GM10248 (cell line): ENCODE results near the gene TMEM47.

Experiments
- CTCF ChIA-PET: fragments of 300-600 bp; sonication (Branson Sonifier 250); formaldehyde crosslinking; extraction: SDS; loops from one replicate; lab custom pipeline; 2021; ENCODE audit warnings: antibody characterized with exemption; lab: Yijun Ruan, JAX
- POLR2A ChIA-PET: fragments of 350-650 bp; sonication (Branson Sonifier 250); formaldehyde crosslinking; extraction: SDS; loops from one replicate; lab custom pipeline; 2020; ENCODE audit warnings: antibody characterized with exemption; lab: Yijun Ruan, JAX
- DNase-seq: peaks from one replicate; pipeline ENCODE4 v3.0.0; 2012; ENCODE audit errors: extremely low spot score
- TF ChIP-seq, protein P1 (sequence below): IDR thresholded peaks from 2 replicates; pipeline ENCODE4 v1.5.1; 2012; ENCODE audit warnings: mild to moderate bottlenecking, low read depth; ENCODE audit errors: extremely low read depth, missing control alignments, control extremely low read depth

TMEM47 gene

DNA sequence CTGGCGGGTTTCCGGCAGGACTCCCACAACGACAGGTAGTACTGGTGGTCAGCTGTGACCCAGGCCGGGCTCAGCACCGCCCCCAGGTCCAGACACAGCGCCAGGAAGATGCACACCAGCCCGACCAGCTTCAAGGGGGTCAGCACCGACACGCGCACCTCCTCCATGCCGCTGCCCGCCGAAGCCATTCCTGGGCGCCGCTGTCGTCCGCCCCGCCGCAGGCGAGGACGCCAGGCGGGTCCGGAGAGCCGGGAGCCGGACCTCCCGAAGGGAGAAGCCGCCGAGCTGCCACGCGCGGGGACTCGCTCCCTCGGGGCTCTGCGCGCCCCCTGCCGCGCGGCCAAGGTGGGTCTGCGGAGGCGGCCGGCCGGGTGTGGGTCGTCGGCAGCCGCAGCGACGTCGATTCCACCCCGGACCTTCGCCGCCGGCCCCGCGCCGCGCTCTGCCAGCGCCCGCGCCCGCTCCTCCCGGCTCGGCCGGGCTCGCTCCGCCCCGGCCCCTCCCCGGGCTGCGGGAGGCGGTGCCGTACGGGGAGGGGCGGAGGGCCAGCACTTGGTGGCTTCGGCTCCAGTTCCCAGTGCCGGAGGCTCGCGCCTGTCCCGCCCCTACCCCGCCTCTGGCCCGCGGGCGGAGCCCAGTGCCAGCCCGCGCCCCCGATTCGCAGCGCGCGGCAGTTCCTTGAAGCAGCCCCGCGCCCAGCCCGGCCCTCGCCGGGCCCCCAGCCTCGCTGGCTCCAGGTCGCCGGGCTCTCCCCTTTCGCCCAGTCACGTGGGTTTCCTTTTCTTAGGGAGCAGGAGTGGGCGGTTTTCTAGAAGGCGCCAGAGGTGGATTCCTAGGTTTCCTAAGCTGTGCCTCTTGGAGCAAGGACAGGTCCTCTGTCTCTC is at the start of gene TMEM47:
Gene TMEM47, minus strand, starts transcription at position 444 of the 884 bp plus-strand sequence. Its CDS starts 256 bp downstream, at position 188.
- DNase-seq = peak; percentile 5
- ChIA-PET CTCF (no interaction called here), POLR2A (no interaction called here)
- TF ChIP-seq, protein P1, sequence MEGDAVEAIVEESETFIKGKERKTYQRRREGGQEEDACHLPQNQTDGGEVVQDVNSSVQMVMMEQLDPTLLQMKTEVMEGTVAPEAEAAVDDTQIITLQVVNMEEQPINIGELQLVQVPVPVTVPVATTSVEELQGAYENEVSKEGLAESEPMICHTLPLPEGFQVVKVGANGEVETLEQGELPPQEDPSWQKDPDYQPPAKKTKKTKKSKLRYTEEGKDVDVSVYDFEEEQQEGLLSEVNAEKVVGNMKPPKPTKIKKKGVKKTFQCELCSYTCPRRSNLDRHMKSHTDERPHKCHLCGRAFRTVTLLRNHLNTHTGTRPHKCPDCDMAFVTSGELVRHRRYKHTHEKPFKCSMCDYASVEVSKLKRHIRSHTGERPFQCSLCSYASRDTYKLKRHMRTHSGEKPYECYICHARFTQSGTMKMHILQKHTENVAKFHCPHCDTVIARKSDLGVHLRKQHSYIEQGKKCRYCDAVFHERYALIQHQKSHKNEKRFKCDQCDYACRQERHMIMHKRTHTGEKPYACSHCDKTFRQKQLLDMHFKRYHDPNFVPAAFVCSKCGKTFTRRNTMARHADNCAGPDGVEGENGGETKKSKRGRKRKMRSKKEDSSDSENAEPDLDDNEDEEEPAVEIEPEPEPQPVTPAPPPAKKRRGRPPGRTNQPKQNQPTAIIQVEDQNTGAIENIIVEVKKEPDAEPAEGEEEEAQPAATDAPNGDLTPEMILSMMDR = no peak

DNA sequence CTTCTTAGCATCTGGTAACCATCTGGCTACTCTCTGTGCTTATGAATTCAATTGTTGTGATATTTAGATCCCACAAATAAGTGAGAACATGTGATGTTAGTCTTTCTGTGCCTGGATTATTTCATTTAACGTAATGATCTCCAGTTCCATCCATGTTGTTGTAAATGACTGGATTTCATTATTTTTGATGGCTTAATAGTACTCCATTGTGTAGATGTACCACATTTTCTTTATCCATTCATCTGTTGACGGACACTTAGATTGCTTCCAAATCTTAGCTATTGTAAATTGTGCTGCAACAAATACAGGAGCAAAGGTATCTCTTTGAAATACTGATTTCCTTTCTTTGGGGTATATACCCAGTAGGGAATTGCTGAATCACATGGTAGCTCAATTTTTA is 30.0 kb upstream of the TMEM47 start:
- CTCF ChIA-PET = no interaction called here
- POLR2A ChIA-PET = no interaction called here
- no peak for DNase-seq
- TF ChIP-seq, protein P1 = no peak

DNA sequence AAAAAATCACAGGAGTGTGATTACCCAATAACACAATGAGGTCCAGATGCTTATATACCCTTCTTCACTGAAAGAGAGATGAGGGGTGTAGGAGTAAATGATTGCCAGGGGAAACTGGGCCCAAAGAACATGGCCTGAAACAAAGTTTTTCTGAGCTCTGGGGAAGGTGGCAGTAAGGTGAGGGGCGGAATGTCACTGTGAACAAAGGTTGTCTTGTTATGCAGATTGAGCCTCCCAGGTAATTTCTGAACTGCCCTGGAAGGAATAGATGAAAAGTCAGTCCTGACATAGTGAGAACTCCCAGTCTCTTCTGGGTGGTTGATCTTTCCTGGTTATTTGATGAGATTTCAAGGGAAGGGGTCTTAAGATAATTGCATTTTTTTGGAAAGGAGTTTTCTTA is 2.5 kb upstream of the TMEM47 start:
- ChIA-PET CTCF (no interaction called here), POLR2A (no interaction called here)
- no peak for DNase-seq
- TF ChIP-seq, protein P1 = no peak

DNA sequence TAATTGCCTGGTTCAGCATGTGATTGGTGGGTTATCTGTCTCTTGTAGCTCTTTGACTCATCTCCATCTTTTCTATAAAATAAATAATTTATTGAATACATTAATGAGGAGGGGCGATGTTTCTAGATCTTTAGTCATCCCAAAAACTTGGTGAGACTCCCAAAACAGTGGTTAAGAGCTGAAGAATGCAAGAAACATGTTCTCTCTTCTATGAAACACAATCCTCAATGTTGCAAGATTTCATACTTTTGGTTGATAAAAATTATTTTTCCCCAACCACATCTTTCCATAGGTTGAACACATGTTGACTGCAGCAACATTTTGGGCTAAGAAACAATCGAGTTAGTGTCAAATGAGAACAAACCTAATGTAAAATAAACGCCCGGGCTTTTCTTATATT is 1.2 kb upstream of the TMEM47 start:
- TF ChIP-seq, protein P1 = no peak
- ChIA-PET CTCF (no interaction called here), POLR2A (no interaction called here)
- DNase-seq = no peak

DNA sequence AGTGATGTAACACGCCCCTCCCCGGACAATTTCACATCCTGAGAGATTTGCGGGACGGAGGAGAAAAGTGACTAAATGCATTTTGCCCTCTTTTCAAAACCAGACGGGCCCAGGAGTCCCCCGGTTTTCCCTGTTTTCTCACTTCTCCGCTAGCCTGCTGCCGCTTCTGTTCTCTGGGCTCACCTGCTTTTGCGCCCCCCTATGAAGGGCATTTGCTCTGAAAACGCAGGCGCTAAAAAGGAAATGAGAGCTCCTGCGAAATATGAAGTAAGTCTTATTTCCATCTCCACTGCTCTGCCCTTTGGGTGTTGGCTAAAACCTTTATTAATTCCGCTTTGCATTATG is 613 bp upstream of the TMEM47 start:
- TF ChIP-seq, protein P1 = no peak
- no peak for DNase-seq
- ChIA-PET POLR2A (no interaction called here), CTCF (no interaction called here)

DNA sequence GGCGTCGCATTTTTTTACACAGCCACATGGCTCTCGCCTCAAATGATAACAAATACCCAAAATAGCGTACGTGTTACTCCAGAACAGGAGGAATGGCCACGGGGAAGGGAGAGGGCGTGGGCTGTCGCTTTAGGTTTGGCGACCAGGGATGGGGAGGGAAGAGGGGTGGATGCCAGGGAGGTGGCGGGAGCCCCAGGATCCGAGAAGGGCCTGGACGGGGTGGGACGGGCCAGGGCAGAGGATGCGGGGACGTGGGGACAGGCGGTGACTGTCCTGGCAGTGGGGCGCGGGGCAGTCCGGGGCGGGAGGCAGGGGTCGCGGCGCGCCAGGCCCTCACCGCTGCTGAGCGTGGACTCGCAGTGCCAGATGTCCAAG is 631 bp downstream of the TMEM47 start:
- CTCF ChIA-PET = no interaction called here
- POLR2A ChIA-PET = no interaction called here
- TF ChIP-seq, protein P1 = no peak
- DNase-seq = no peak
